ENCODE data around the gene MTHFD1.

GRCh38 chr14:64463873-64464272 lies 75.7 kb downstream of the MTHFD1 start:
- TF ChIP-seq CTCF (IDR thresholded peaks at IDR 0.05): no peak
- no peak for TF ChIP-seq EP300 (IDR thresholded peaks at IDR 0.05)

Measured in suprapubic skin (tissue), 3 donors.